ENCODE data around the gene TSEN15.
A peak's percentile ranks its signal among the peaks of the same experiment; 100 is the strongest.

Gene TSEN15

DNA sequence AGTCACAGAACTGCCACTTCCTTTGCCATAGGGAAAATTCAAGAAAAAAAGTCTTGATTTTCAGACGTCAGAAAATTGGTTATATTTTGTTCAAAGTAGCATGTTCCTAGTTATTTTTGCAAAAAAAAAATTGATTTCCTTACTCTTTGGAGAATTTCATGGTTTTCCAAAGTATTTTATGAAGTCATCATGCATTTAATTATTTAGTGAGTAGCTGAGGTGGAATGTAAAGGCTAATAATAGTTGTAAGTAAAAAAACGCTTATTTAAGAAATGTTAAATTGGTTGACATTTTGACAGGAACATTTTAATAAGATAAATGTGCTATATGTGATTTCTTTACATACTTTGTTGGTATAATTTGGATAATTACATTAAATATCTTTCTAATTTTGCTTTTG is 20.8 kb downstream of the TSEN15 start:
- TF ChIP-seq, protein P1, sequence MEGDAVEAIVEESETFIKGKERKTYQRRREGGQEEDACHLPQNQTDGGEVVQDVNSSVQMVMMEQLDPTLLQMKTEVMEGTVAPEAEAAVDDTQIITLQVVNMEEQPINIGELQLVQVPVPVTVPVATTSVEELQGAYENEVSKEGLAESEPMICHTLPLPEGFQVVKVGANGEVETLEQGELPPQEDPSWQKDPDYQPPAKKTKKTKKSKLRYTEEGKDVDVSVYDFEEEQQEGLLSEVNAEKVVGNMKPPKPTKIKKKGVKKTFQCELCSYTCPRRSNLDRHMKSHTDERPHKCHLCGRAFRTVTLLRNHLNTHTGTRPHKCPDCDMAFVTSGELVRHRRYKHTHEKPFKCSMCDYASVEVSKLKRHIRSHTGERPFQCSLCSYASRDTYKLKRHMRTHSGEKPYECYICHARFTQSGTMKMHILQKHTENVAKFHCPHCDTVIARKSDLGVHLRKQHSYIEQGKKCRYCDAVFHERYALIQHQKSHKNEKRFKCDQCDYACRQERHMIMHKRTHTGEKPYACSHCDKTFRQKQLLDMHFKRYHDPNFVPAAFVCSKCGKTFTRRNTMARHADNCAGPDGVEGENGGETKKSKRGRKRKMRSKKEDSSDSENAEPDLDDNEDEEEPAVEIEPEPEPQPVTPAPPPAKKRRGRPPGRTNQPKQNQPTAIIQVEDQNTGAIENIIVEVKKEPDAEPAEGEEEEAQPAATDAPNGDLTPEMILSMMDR (IDR thresholded peaks at IDR 0.05; ENCODE audit: control insufficient read depth, insufficient read depth, low read depth, low read length, missing control alignments): no peak
- DNase-seq (ENCODE audit: low read depth): no peak
- H3K4me3 ChIP-seq (ENCODE audit: control insufficient read depth, low read depth, low read length): no peak overlapping the region

DNA sequence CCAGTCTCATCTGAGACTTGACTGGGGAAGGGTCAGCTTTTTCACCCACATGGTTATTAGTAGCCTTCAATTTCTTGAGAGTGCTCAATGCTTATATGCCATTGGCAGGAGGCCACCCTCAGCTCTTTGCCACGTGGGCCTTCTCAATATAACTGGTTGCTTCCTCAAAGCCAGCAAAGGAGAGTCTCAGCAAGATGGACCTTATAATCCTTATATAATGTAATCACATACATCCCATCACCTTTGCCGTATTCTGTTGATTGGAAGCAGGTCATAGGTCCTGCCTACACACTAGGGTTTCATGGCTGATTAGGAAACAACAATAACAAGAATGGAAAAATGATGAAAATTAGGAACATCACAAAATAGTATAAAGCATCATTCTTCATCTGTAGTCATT is 22.9 kb downstream of the TSEN15 start:
- TF ChIP-seq, protein P1 (IDR thresholded peaks at IDR 0.05; ENCODE audit: control insufficient read depth, insufficient read depth, low read depth, low read length, missing control alignments): no peak
- DNase-seq (ENCODE audit: low read depth): no peak
- no peak overlapping the region for H3K4me3 ChIP-seq (ENCODE audit: control insufficient read depth, low read depth, low read length)

DNA sequence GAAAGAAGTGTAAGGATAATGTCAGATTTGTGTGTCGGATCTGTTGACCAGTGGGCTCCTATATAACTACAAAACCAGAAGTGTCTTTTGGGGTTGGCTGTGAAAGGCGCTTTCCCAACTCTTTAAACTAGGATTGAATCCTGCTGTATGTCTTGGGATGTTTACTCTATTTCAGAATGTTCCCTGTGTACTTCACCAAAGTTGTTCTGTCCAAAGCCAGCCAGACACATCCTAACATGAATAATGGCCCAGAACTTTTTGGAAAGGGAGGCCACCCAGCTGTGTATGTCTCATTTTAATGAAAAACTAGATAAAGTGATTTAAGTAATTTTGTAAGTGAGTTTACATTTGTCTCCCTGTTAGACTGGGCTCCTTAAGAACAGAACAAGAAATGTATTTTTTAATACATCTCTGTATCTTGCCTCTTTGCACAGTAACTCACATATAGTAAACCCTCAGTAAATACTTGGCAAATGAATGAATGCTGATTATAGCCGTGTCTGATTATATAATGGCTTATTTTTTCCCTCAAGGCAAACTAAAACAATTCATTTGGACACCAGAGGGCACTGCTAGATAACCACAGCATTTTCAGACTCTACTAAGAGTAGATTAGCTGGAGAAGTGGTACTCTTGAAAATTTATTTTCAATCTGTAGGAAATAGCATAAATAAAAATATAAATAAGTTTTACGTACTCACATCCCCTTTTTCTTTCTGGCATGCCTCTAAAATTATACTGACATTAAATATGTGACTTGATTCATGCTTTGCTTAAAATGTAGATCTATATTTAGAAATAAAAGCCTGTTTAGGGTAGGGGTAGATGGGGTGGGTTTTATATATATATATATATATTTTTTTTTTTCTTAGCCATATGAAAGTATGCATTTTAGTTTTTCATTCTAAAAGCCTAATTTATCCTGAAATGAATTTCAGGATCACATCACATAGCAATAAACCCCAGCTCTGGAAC is 23.8 kb downstream of the TSEN15 start:
- TF ChIP-seq, protein P1 (IDR thresholded peaks at IDR 0.05; ENCODE audit: control insufficient read depth, insufficient read depth, low read depth, low read length, missing control alignments): peak; percentile 62
- peak; percentile 41 for DNase-seq (ENCODE audit: low read depth)
- H3K4me3 ChIP-seq (ENCODE audit: control insufficient read depth, low read depth, low read length): no peak overlapping the region

DNA sequence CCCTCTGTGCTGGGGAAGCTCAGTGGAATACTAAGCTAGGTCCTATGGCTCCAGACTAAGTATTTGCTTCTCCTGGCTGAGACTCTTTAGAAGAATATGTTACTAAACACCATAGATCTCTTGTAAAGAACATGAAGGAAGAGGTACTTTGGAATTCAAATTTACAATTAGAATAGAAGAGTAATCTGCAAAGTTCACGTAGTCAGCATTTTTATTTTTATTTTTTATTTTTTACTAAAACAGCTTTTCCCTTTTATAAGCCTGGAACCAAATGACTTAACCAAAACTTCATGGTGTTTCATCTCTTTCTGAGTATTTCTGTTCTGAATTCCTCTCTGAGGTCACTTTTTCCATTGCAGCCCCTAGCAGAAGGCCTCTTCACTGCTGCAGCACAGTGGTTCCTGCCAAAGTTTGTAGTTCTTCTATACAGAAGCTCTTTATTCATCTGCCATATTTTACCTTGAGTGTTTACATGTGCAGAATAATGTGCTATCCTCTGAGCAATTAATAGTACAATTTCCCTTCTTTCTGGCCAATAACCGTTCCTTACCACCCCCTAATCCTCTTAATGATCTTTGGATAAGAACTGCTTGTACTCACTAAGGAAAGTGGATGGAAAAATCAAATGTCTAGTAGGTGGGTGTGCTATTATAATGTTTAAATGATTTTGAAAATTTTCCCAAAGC is 27.2 kb downstream of the TSEN15 start:
- DNase-seq (ENCODE audit: low read depth): no peak
- H3K4me3 ChIP-seq (ENCODE audit: control insufficient read depth, low read depth, low read length): no peak overlapping the region

DNA sequence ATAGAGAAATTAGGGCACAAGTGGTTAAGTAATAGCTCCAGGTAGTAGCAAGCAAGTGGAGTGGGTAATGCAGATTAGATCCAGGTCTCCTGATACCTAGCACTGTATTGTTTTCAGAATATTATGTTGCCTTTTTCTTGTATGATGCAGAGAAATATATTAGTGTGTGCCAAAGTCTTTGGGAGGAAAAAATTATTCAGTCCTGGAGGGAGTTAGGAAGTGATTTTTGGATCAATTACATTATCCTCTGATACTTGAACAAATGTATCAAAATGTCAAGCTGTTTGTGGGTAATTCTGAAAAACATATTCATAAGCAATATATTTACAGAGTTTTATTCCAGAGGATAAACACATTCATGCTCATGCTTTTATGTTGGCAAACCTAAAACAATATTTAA is 28.8 kb downstream of the TSEN15 start:
- no peak overlapping the region for H3K4me3 ChIP-seq (ENCODE audit: control insufficient read depth, low read depth, low read length)
- TF ChIP-seq, protein P1 (IDR thresholded peaks at IDR 0.05; ENCODE audit: control insufficient read depth, insufficient read depth, low read depth, low read length, missing control alignments): no peak
- no peak for DNase-seq (ENCODE audit: low read depth)

More for the DNA sequence above, 27.2 kb downstream of the TSEN15 start:
- TF ChIP-seq, protein P1 (IDR thresholded peaks at IDR 0.05; ENCODE audit: control insufficient read depth, insufficient read depth, low read depth, low read length, missing control alignments): no peak

DNA sequence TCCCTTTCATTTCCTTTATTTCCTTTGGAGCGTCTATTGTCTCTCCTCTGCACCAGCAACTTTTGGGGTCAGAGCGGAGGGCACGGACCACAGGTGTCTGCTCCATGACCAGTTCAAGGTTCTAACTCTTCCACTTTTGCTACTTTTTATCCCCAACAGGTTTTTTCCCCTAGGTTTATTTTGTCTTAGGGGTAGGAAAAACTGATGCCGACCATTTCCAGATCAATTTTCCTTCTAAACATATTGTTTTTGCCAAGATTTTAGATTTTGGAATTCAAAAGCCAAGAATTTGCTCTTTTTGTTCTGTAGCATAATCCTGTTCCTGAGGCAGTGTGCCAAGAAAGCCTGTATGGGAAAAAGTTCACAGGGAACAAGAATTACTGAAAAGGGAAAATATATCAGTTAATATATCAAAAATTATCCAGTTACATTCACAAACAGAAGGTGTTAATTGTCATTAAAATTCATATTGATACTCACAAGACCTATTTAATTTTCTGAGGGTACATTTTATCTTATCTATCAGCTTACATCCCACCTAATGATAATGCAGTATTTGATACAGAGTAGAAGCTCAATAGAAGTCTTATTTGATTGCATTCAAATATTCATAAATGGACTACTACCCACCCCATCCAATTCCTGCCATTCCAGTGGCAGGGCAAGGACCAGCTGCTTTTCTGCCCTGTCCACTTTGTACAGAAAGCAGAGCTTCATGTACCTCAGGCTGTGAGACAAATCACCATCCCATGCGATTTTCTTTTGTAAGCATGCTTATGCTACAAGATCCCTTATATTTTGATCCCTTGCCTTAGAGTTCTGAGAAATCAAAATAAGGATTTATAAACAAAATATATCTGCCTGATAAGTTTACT is 31.2 kb downstream of the TSEN15 start:
- H3K4me3 ChIP-seq (ENCODE audit: control insufficient read depth, low read depth, low read length): no peak overlapping the region
- no peak for DNase-seq (ENCODE audit: low read depth)
- TF ChIP-seq, protein P1 (IDR thresholded peaks at IDR 0.05; ENCODE audit: control insufficient read depth, insufficient read depth, low read depth, low read length, missing control alignments): no peak
